Body of pancreas (tissue), 4 donors: ENCODE data around the gene TENM4. TPM values are rescaled to one million over a fixed set of nuclear protein-coding genes. Genes with fewer than 3 reads are reported as not detected.

ENCODE experiments used
- ATAC-seq: fragments of 150-250 bp; one replicate; pipeline ENCODE4 v1.9.1; 2016
- DNase-seq, 4 donors: peaks; one replicate each; pipeline ENCODE4 v3.0.0-alpha.2; 2019
- H3K27ac ChIP-seq, 4 donors: fragments of 200-600 bp; sonication (generic); 1 replicate in 3 of 4; 2 replicates in 1 of 4; pipeline versions ENCODE4 v1.5.1 to v1.6.1; 2016 to 2019; ENCODE audit warnings: mild to moderate bottlenecking in 1 of 4, mixed read lengths in 1 of 4, moderate library complexity in 1 of 4
- H3K27me3 ChIP-seq, 2 donors: fragments of 200-600 bp; sonication (generic); one replicate each; pipeline ENCODE4 v1.6.0; 2016; ENCODE audit warnings: mild to moderate bottlenecking in 1 of 2
- H3K36me3 ChIP-seq, 2 donors: fragments of 200-600 bp; sonication (generic); replicated peaks in 1 of 2; 2 replicates each; pipeline ENCODE4 v1.5.1; 2016; ENCODE audit warnings: low read depth in 2 of 2; ENCODE audit not compliant: insufficient read depth in 1 of 2
- H3K4me1 ChIP-seq: fragments of 200-600 bp; sonication (generic); one replicate; pipeline ENCODE4 v1.6.0; 2016
- H3K4me3 ChIP-seq, 2 donors: fragments of 200-600 bp; sonication (generic); 1 replicate in 1 of 2; 2 replicates in 1 of 2; pipeline ENCODE4 v1.5.1; 2016 to 2019
- H3K9me3 ChIP-seq, 3 donors: fragments of 200-600 bp; sonication (generic); 1 replicate in 2 of 3; 2 replicates in 1 of 3; pipeline ENCODE4 v1.5.1; 2016
- POLR2A ChIP-seq, 3 donors: fragments of 450-650 bp; IDR thresholded peaks; one replicate each; pipeline ENCODE4 v1.6.1; 2016; ENCODE audit warnings: antibody characterized with exemption in 3 of 3, mild to moderate bottlenecking in 2 of 3
- WGBS, 2 donors: methylation state at CpG; one replicate each; pipeline ENCODE4 v1.1.5; 2017; 5-methylcytosine and 5-hydroxymethylcytosine counted together
- intact Hi-C: fragments of 100-400 bp; cut with DNase I; formaldehyde crosslinking; loops from one replicate; pipeline ENCODE4 v1.15.1; 2023
- total RNA-seq, 2 donors: library from RNA; depleted of rRNA; stranded (reverse); fragments of >200 nt; gene quantifications; one replicate each; pipeline ENCODE4 v1.1.0, GENCODE V29; 2016
- TF ChIP-seq, protein P1 (sequence below), 7 experiments: fragments of 450-650 bp in 4 of 7; fragments of 200-600 bp in 3 of 7; sonication (generic) in 3 of 7; IDR thresholded peaks; one replicate each; pipeline ENCODE4 v1.5.1; 2016 to 2019; ENCODE audit warnings: antibody characterized with exemption in 7 of 7

TENM4 gene
- total RNA-seq, 2 donors from 2014 or later = 0.78 to 6.6 TPM

DNA sequence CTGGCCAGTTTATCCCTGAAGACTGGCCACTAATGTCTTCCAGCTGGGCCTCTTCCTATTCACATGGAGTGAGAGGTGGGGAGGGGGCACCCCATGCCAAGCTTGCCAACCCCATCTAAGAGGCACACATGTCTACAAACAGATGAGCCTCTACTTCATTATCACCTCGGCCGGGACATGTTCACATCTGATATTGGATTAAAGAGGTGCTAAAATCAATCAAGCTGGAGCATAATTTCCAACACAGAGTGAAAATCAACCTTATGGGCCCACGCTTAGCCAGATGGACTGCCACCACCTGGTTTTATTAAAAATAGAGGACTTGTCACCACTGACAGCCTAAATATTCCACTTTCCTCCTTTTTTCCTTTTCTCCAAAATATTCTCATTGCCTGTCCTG, 703.5 kb downstream of the TENM4 start:
- Histone ChIP-seq H3K4me3 (no peak overlapping the region), H3K27ac (no peak overlapping the region), H3K27me3 (no peaks in the 10 kb centered on the region), H3K36me3 (no peaks in the 10 kb centered on the region), H3K9me3 (no peaks in the 10 kb centered on the region), H3K4me1 (peaks cover 5% of the 10 kb centered on the region)
- intact Hi-C loops = no loop called here
- 63 to 80% methylated on average over 3 of the region's 3 CpGs for WGBS, 2 donors
- ATAC-seq = no peak
- TF ChIP-seq, protein P1, sequence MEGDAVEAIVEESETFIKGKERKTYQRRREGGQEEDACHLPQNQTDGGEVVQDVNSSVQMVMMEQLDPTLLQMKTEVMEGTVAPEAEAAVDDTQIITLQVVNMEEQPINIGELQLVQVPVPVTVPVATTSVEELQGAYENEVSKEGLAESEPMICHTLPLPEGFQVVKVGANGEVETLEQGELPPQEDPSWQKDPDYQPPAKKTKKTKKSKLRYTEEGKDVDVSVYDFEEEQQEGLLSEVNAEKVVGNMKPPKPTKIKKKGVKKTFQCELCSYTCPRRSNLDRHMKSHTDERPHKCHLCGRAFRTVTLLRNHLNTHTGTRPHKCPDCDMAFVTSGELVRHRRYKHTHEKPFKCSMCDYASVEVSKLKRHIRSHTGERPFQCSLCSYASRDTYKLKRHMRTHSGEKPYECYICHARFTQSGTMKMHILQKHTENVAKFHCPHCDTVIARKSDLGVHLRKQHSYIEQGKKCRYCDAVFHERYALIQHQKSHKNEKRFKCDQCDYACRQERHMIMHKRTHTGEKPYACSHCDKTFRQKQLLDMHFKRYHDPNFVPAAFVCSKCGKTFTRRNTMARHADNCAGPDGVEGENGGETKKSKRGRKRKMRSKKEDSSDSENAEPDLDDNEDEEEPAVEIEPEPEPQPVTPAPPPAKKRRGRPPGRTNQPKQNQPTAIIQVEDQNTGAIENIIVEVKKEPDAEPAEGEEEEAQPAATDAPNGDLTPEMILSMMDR (IDR thresholded peaks at IDR 0.05) = no peak
- no peak for TF ChIP-seq POLR2A (IDR thresholded peaks at IDR 0.05)
- no peak for DNase-seq

DNA sequence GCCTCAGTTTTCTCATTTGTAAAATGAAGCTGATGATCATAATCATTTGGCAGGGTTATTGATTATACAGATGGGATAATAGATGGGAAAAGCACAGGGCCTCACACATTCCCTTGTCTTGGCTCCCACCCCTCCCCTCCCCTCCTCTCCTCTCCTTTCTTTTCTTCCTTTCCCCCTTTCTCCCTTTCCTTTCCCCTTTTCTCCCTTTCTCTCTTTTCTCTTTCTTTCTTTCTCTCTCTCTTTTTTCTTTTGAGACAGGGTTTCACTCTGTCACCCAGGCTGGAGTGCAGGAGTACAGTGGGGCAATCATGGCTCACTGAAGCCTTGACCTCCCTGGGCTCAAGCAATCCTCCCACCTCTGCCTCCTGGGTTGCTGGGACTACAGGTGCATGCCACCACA, 705.1 kb downstream of the TENM4 start:
- Histone ChIP-seq H3K27me3 (no peaks in the 10 kb centered on the region), H3K36me3 (no peaks in the 10 kb centered on the region), H3K9me3 (no peaks in the 10 kb centered on the region), H3K27ac (no peak overlapping the region), H3K4me1 (no peaks in the 10 kb centered on the region), H3K4me3 (no peak overlapping the region)
- ATAC-seq = no peak
- intact Hi-C loops = no loop called here
- no peak for DNase-seq
- TF ChIP-seq, protein P1 (IDR thresholded peaks at IDR 0.05) = no peak
- no peak for TF ChIP-seq POLR2A (IDR thresholded peaks at IDR 0.05)

DNA sequence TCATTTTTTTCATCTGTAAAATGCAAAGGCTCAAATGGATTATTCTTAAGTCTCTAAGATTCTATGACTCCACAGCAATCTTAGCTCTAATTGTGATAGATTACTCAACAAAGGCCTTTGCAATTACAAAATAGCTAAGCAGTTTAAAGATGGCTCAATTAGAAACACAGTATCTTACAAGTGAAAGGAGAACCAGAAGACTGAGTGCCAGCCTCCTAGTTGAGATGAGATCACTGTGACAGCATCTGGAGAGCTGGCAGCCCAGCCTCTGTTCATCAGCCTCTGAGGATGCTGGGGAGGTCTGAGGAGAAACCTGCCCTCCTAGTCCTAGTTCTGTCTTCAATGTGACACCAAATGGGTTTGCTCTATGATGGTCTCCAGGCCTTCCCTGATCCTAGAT, 707.8 kb downstream of the TENM4 start:
- H3K36me3 ChIP-seq = no peaks in the 10 kb centered on the region
- no peak for ATAC-seq
- DNase-seq = no peak
- no peak overlapping the region for H3K4me3 ChIP-seq
- TF ChIP-seq POLR2A (IDR thresholded peaks at IDR 0.05) = no peak
- TF ChIP-seq, protein P1 (IDR thresholded peaks at IDR 0.05) = no peak
- H3K4me1 ChIP-seq = no peaks in the 10 kb centered on the region
- H3K27ac ChIP-seq = no peak overlapping the region
- H3K27me3 ChIP-seq = no peaks in the 10 kb centered on the region
- intact Hi-C loops = no loop called here
- no peaks in the 10 kb centered on the region for H3K9me3 ChIP-seq

DNA sequence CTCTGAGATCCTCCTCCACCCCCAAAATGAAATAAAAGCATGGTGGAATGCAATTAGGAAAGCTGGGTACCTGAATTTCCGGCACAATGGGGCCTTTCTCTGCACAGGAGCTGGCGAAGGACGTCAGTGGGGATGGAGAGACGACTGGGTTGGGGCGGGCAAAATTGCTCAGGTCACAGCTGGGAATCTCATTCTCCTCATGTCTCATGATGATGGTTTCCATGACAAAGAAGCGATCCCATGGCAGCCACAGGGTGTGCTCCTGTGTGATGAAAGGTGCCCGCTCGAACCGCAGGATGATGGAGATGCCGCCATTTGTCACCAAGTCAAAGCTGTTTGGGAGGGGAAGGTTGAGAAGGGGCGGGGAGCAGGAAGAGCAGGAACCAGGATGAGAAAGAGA, 708.6 kb downstream of the TENM4 start:
- H3K27ac ChIP-seq = no peak overlapping the region
- TF ChIP-seq POLR2A (IDR thresholded peaks at IDR 0.05) = no peak
- TF ChIP-seq, protein P1 (IDR thresholded peaks at IDR 0.05) = no peak

DNA sequence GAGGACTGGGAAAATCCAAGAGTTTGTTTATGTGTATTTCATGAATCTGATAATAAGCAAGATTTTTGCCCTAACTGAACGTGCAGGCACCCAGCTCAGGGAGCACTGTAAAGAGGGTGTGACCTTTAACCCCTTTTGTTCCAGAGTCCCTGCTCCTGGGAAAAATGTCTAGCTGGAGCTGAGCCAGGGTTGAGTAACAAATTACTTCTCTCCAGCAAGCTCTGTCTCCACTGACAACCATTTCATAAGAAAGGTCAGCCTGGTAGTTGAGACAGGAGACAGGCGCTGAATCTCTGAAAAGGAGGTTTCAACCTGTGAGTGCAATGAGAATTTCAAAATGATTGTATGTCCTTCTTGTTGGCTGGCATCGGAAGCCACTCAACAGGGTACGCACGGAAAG, 709.8 kb downstream of the TENM4 start:
- Histone ChIP-seq H3K4me3 (no peak overlapping the region), H3K27ac (no peak overlapping the region), H3K27me3 (no peaks in the 10 kb centered on the region), H3K4me1 (no peaks in the 10 kb centered on the region), H3K9me3 (no peaks in the 10 kb centered on the region), H3K36me3 (no peaks in the 10 kb centered on the region)
- intact Hi-C loops = no loop called here
- no peak for ATAC-seq
- no peak for TF ChIP-seq POLR2A (IDR thresholded peaks at IDR 0.05)
- TF ChIP-seq, protein P1 (IDR thresholded peaks at IDR 0.05) = no peak
- DNase-seq = no peak
- 44 to 56% methylated on average over 5 of the region's 5 CpGs for WGBS, 2 donors

More for the DNA sequence above, 708.6 kb downstream of the TENM4 start:
- Histone ChIP-seq H3K4me1 (no peaks in the 10 kb centered on the region), H3K9me3 (no peaks in the 10 kb centered on the region), H3K27me3 (no peaks in the 10 kb centered on the region), H3K4me3 (no peak overlapping the region), H3K36me3 (no peaks in the 10 kb centered on the region)
- intact Hi-C loops = no loop called here
- DNase-seq (no peak), ATAC-seq (no peak)
- whole genome bisulfite sequencing, 2 donors = 87 to 88% methylated on average over 11 of the region's 11 CpGs
